HG03280 (cell line): ENCODE measurements around the gene ZBTB3.
"Not testable (repeated sequence)": the region's sequence is repeated elsewhere in the genome, so short reads cannot be mapped to it uniquely, and the experiment has no call there.

Source experiments
- ATAC-seq: cut with Tn5 transposase; IDR thresholded peaks from one replicate; pipeline ENCODE4 v1.9.1; 2021; ENCODE audit warnings: mild to moderate bottlenecking, moderate library complexity; ENCODE audit not compliant: unreplicated experiment

Gene ZBTB3

GRCh38 chr11:62716816-62717215, 37.1 kb downstream of the ZBTB3 start:
- no peak for ATAC-seq

DNA sequence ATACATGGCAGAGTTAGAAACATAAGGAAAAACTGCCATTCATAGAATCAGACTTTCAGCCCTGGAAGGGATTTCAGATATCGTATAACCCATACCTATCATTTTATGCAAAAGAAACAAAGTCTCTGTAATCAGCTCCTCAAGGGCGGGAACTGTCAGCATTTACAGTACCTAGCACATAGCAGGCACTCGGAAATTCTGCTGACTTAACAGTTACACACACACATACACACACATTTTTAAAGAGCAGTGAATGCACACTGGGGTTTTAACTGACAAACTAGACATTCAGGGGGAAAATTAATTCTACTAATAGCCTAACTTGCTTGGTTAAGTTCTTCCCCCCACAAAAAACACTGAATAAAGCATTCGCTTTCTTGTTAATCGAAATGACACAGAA, 37.8 kb downstream of the ZBTB3 start:
- no peak for ATAC-seq

- ATAC-seq, result no peak
Observed at GRCh38 chr11:62715150-62716130, 38.5 kb downstream of the ZBTB3 start.

DNA sequence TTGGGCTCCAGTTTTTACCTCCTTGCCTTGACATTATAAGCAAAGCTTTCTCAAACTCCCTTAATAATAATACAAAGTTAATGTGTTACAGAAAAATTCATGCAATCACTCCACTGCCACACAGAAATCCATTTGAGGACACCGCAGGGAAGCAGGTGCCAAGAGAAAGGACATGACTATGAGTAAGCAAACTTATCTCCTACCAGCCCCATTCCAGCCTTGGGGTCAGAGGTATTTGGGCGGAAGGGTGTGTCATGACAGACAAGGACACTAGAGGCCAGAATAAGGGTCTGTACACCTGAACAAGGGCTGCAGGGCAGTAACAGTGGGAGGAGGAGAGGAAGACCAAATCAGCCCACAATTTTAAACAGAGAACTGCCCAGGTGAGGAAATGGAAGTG, 40.6 kb downstream of the ZBTB3 start:
- ATAC-seq, result no peak

- ATAC-seq, result no peak
Observed at GRCh38 chr11:62712861-62713260, 41.1 kb downstream of the ZBTB3 start.

- no peak for ATAC-seq
Observed at GRCh38 chr11:62712276-62712812, 41.6 kb downstream of the ZBTB3 start.

DNA sequence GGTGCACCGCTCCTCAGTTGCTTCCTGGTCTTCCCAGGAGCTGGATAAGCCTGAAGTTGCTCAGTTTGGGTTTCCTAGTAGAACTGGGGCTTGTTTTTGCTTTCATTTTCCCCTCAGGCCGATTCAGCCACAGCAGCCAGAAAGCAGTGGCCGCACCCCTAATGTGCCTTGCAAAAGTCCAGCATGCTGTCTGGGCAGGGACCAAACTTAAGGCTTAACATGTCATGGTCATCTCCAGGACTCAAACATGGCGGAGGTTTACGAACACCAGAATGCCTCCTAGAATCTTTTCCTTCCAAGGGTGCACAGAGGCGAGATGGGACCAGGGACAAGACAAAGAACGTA, 44.0 kb downstream of the ZBTB3 start:
- ATAC-seq, result no peak

GRCh38 chr11:62709247-62710000, 44.5 kb downstream of the ZBTB3 start:
- ATAC-seq, result peak; percentile 74

- ATAC-seq, result peak; percentile 2
Observed at GRCh38 chr11:62708793-62709192, 45.2 kb downstream of the ZBTB3 start.

DNA sequence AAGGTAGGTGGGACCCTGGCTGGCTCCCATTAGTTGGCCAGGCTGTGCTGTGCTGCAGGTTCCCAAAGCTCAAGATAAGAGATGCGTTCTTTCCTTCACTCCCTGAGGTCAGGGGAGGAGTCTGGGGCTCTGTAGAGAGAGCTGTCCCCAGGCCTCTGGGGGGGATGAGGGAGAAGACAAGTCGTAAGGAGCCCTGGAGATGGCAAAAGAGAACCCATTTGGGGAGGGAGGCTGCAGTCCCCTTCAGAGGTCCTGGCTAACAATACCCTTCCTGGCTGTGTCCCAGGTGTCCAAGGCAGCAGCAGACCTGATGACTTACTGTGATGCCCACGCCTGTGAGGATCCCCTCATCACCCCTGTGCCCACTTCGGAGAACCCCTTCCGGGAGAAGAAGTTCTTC, 45.6 kb downstream of the ZBTB3 start:
- ATAC-seq, result no peak

- no peak for ATAC-seq
Observed at GRCh38 chr11:62707277-62707861, 46.6 kb downstream of the ZBTB3 start, which contains the start of the genes BSCL2 and GNG3. Gene BSCL2, minus strand, starts transcription at chr11:62707424. Its CDS starts 229 bp downstream, at chr11:62707195. Gene GNG3, plus strand, starts transcription at chr11:62707676. Its CDS starts 620 bp downstream, at chr11:62708296.

- ATAC-seq, result no peak
Observed at GRCh38 chr11:62706850-62707247, 47.1 kb downstream of the ZBTB3 start.

DNA sequence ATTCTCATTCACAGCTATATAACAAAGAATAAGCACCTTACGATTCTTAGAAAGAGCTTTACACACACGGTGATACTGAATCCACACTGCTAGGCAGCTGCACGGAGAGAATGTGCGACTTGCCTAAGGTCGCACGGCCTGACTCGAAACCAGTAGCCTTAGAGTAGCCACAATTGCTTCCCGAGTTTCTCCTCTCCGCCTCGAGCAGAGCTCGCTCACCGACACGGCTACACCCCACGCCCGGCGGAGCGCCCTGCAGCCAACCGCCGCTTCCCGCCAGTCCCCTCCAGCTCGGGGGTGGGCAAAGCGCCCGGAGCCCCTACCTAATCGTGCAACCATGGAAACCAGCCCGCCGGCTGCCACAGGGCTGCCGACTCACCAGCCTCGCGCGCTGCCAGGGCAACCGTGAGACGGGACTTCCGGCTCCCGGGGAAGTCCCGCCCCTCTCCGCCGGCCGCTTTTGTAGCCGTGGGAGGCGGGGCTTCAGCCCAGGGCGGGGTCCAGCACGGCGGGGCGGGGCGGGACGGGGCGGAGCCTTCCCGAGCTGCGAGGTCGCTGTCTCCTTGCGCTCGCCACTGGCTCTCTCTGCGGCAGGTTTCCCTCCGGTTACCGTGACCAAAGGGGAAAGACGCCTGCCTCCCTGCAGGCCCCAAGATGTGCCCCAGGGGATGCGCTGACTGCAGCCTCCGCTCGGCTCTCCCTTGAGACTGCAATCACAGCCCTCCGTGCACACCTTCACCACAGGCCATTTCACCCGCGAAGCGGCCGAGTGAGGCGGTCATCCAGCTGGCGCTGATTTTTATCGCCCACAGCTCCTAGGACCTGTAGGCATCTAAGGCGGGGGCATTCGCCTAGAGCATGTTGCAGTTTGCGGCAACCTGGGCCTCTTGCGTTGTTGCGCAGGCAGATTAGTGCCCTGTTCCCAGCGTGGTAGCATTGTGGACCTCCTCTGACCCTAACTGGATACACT, 47.8 kb downstream of the ZBTB3 start:
- peak; percentile 65 for ATAC-seq

GRCh38 chr11:62705413-62705812, 48.5 kb downstream of the ZBTB3 start:
- no peak for ATAC-seq

DNA sequence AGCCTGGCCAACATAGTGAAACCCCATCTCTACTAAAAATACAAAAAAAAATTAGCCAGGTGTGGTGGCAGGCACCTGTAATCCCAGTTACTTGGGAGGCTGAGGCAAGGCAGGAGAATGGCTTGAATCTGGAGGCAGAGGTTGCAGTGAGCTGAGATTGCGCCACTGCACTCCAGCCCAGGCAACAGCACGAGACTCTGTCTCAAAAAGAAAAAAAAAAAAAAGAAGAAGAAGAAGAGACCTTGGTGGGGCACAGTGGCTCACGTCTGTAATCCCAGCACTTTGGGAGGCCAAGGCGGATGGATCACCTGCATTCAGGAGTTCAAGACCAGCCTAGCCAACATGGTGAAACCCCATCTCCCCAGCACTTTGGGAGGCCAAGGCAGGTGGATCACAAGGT, 50.0 kb downstream of the ZBTB3 start:
- not testable (repeated sequence) for ATAC-seq

DNA sequence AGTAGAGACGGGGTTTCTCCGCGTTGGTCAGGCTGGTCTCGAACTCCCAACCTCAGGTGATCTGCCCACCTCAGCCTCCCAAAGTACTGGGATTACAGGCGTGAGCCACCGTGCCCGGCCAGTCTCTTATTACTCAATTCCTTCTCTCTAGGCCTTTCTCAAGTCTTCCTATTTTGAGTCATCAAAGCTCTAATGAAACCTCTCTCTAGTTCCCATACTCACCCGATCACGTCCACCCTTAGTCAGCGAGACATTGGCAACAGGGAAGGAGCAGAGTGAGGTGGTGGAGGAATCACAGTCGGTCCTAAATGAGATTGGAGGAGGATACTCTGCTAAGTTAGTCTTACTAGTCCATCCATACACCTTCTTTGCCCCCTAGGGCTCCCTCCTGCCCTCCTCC, 51.7 kb downstream of the ZBTB3 start:
- ATAC-seq, result no peak
